T-helper 22 cell (primary cell): Measurements from ENCODE around the gene PRSS27.

Source experiments
- DNase-seq: peaks from one replicate; pipeline ENCODE4 v3.0.0-alpha.2; 2020; ENCODE audit warnings: low read depth

The PRSS27 gene

GRCh38 chr16:2720064-2720457 is at the start of gene PRSS27:
TSS of gene PRSS27 (minus strand) at chr16:2720224. CDS start at chr16:2720160, 64 bp downstream.
- no peak for DNase-seq

- DNase-seq: no peak
These were observed 49.6 kb upstream of the PRSS27 start for GRCh38 chr16:2769675-2770056.

GRCh38 chr16:2769100-2769529 is 49.1 kb upstream of the PRSS27 start:
- no peak for DNase-seq

- no peak for DNase-seq
These were observed 48.5 kb upstream of the PRSS27 start for GRCh38 chr16:2768403-2769089.

- no peak for DNase-seq
These were observed 47.9 kb upstream of the PRSS27 start for GRCh38 chr16:2767891-2768290.

- DNase-seq: no peak
These were observed 47.2 kb upstream of the PRSS27 start for GRCh38 chr16:2767140-2767731.

GRCh38 chr16:2766430-2767139 is 46.6 kb upstream of the PRSS27 start:
- DNase-seq: no peak

- no peak for DNase-seq
These were observed 45.7 kb upstream of the PRSS27 start for GRCh38 chr16:2765462-2766404.

- no peak for DNase-seq
These were observed 44.7 kb upstream of the PRSS27 start for GRCh38 chr16:2764718-2765117.

GRCh38 chr16:2763173-2763572 is 43.1 kb upstream of the PRSS27 start:
- DNase-seq: no peak

- no peak for DNase-seq
These were observed 42.7 kb upstream of the PRSS27 start for GRCh38 chr16:2762711-2763110.

- DNase-seq: no peak
These were observed 42.0 kb upstream of the PRSS27 start for GRCh38 chr16:2761886-2762583.

- DNase-seq: no peak
These were observed 41.4 kb upstream of the PRSS27 start for GRCh38 chr16:2761472-2761871.

GRCh38 chr16:2757344-2757743 is 37.3 kb upstream of the PRSS27 start:
- no peak for DNase-seq

GRCh38 chr16:2756288-2757015 is 36.4 kb upstream of the PRSS27 start:
- no peak for DNase-seq

GRCh38 chr16:2755158-2755557 is 35.1 kb upstream of the PRSS27 start:
- no peak for DNase-seq

- DNase-seq: no peak
These were observed 33.7 kb upstream of the PRSS27 start for GRCh38 chr16:2753733-2754020.

GRCh38 chr16:2752850-2753732 is 33.1 kb upstream of the PRSS27 start:
- peak; percentile 43 for DNase-seq

- DNase-seq: peak; percentile 86
These were observed 32.2 kb upstream of the PRSS27 start, which contains the start of gene SRRM2 for GRCh38 chr16:2752035-2752849. TSS of gene SRRM2 (plus strand) at chr16:2752638. CDS start at chr16:2756365, 3,727 bp downstream.
